ENCODE data around the gene OR5M11.

OR5M11 gene

DNA sequence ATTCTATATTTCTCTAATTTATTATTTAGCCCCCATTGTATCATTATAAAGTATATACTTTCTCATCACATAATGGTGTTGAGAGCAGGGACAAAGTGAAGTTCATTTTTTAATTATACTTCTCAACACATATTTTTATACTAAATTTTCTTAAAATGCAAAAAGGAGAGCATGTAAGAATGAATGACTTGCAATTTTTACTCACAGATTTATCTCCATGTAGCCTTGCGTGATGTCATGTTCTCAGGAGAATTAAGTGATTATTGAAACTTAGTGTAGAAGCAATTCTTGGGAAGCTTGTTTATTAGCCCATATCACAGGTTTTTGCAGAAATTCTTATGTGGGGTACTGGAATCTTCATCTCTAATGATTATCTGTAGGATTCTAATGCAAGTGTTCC is 682 bp upstream of the OR5M11 start:
- TF ChIP-seq CSDC2 (CRISPR knock-in tag; IDR thresholded peaks at IDR 0.05) (no peak), ISL1 (CRISPR knock-in tag; IDR thresholded peaks at IDR 0.05) (no peak), CSRNP3 (CRISPR knock-in tag; IDR thresholded peaks at IDR 0.05) (no peak), ZNF8 (CRISPR knock-in tag; IDR thresholded peaks at IDR 0.05) (no peak), ARNTL (CRISPR knock-in tag; IDR thresholded peaks at IDR 0.05; ENCODE audit: borderline replicate concordance, low read depth) (no peak), PPARA (CRISPR knock-in tag; IDR thresholded peaks at IDR 0.05; ENCODE audit: borderline replicate concordance) (no peak), ZNF70 (CRISPR knock-in tag; IDR thresholded peaks at IDR 0.05) (no peak), CREB5 (CRISPR knock-in tag; IDR thresholded peaks at IDR 0.05; ENCODE audit: low read depth) (no peak), SNAI2 (CRISPR knock-in tag; IDR thresholded peaks at IDR 0.05) (no peak), BACH2 (CRISPR knock-in tag; IDR thresholded peaks at IDR 0.05; ENCODE audit: borderline replicate concordance) (no peak), ZC3H10 (CRISPR knock-in tag; IDR thresholded peaks at IDR 0.05) (no peak), RARB (CRISPR knock-in tag; IDR thresholded peaks at IDR 0.05) (no peak), ZFP3 (CRISPR knock-in tag; IDR thresholded peaks at IDR 0.05) (no peak), ESRRG (CRISPR knock-in tag; IDR thresholded peaks at IDR 0.05) (no peak), TOX (CRISPR knock-in tag; IDR thresholded peaks at IDR 0.05; ENCODE audit: borderline replicate concordance) (no peak), GLIS3 (CRISPR knock-in tag; IDR thresholded peaks at IDR 0.05) (no peak), ZNF565 (CRISPR knock-in tag; conservative IDR thresholded peaks at IDR 0.05; ENCODE audit: low read depth) (no peak), OSR1 (CRISPR knock-in tag; IDR thresholded peaks at IDR 0.05) (no peak)
- TF ChIP-seq, protein P1, sequence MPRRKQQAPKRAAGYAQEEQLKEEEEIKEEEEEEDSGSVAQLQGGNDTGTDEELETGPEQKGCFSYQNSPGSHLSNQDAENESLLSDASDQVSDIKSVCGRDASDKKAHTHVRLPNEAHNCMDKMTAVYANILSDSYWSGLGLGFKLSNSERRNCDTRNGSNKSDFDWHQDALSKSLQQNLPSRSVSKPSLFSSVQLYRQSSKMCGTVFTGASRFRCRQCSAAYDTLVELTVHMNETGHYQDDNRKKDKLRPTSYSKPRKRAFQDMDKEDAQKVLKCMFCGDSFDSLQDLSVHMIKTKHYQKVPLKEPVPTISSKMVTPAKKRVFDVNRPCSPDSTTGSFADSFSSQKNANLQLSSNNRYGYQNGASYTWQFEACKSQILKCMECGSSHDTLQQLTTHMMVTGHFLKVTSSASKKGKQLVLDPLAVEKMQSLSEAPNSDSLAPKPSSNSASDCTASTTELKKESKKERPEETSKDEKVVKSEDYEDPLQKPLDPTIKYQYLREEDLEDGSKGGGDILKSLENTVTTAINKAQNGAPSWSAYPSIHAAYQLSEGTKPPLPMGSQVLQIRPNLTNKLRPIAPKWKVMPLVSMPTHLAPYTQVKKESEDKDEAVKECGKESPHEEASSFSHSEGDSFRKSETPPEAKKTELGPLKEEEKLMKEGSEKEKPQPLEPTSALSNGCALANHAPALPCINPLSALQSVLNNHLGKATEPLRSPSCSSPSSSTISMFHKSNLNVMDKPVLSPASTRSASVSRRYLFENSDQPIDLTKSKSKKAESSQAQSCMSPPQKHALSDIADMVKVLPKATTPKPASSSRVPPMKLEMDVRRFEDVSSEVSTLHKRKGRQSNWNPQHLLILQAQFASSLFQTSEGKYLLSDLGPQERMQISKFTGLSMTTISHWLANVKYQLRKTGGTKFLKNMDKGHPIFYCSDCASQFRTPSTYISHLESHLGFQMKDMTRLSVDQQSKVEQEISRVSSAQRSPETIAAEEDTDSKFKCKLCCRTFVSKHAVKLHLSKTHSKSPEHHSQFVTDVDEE (CRISPR knock-in tag; IDR thresholded peaks at IDR 0.05) = no peak
- TF ChIP-seq, protein P2, sequence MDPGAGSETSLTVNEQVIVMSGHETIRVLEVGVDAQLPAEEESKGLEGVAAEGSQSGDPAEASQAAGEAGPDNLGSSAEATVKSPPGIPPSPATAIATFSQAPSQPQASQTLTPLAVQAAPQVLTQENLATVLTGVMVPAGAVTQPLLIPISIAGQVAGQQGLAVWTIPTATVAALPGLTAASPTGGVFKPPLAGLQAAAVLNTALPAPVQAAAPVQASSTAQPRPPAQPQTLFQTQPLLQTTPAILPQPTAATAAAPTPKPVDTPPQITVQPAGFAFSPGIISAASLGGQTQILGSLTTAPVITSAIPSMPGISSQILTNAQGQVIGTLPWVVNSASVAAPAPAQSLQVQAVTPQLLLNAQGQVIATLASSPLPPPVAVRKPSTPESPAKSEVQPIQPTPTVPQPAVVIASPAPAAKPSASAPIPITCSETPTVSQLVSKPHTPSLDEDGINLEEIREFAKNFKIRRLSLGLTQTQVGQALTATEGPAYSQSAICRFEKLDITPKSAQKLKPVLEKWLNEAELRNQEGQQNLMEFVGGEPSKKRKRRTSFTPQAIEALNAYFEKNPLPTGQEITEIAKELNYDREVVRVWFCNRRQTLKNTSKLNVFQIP (CRISPR knock-in tag; IDR thresholded peaks at IDR 0.05; ENCODE audit: borderline replicate concordance, low read depth) = no peak
- no peak for ATAC-seq

DNA sequence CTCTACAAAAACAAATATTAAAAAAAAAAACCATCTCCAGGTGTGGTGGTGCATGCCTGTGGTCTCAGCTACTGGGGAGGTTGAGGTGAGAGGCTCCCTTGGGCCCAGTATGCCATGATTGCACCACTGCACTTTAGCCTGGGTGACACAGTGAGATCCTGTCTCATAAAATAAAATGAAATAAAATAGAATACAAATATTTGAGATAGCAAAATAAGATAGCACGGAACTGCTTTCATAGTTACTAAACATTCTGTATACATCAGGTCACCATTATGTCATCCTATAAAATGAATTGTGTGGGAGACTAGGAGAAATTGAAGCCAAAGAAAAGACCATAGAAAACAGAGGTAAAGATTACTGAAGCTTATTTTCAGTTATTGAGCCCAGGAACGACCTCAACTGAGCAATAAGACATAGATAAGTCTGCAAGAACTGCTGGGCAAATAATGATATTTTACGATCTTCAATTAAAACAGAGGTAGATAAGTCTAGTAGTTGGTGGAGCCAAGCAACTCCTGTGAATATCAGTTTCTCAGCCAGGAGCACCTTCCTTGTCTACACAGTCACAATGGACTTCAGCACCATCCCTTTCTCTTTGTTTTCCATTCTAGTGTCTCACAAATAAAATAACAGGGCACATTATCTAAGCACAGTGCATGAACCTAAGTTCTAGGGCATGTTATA is 9.9 kb downstream of the OR5M11 start:
- no peak for ATAC-seq
- TF ChIP-seq BACH2 (CRISPR knock-in tag; IDR thresholded peaks at IDR 0.05; ENCODE audit: borderline replicate concordance) (no peak), ZFP3 (CRISPR knock-in tag; IDR thresholded peaks at IDR 0.05) (no peak), GLIS3 (CRISPR knock-in tag; IDR thresholded peaks at IDR 0.05) (no peak), RARB (CRISPR knock-in tag; IDR thresholded peaks at IDR 0.05) (no peak), ISL1 (CRISPR knock-in tag; IDR thresholded peaks at IDR 0.05) (no peak), OSR1 (CRISPR knock-in tag; IDR thresholded peaks at IDR 0.05) (no peak), CSRNP3 (CRISPR knock-in tag; IDR thresholded peaks at IDR 0.05) (no peak), ESRRG (CRISPR knock-in tag; IDR thresholded peaks at IDR 0.05) (no peak), ZC3H10 (CRISPR knock-in tag; IDR thresholded peaks at IDR 0.05) (no peak), ZNF8 (CRISPR knock-in tag; IDR thresholded peaks at IDR 0.05) (no peak), ARNTL (CRISPR knock-in tag; IDR thresholded peaks at IDR 0.05; ENCODE audit: borderline replicate concordance, low read depth) (no peak), SNAI2 (CRISPR knock-in tag; IDR thresholded peaks at IDR 0.05) (no peak)
- TF ChIP-seq, protein P1 (CRISPR knock-in tag; IDR thresholded peaks at IDR 0.05) = no peak
- TF ChIP-seq, protein P3, sequence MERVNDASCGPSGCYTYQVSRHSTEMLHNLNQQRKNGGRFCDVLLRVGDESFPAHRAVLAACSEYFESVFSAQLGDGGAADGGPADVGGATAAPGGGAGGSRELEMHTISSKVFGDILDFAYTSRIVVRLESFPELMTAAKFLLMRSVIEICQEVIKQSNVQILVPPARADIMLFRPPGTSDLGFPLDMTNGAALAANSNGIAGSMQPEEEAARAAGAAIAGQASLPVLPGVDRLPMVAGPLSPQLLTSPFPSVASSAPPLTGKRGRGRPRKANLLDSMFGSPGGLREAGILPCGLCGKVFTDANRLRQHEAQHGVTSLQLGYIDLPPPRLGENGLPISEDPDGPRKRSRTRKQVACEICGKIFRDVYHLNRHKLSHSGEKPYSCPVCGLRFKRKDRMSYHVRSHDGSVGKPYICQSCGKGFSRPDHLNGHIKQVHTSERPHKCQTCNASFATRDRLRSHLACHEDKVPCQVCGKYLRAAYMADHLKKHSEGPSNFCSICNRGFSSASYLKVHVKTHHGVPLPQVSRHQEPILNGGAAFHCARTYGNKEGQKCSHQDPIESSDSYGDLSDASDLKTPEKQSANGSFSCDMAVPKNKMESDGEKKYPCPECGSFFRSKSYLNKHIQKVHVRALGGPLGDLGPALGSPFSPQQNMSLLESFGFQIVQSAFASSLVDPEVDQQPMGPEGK (CRISPR knock-in tag; IDR thresholded peaks at IDR 0.05; ENCODE audit: borderline replicate concordance) = no peak

Data from SK-N-SH treated with all-trans-retinoic acid at 6 μM for 48 hours (cell line).